ENCODE measurements around the gene LRRC66. TPM values are rescaled to one million over a fixed set of nuclear protein-coding genes. Genes with fewer than 3 reads are reported as not detected.

LRRC66 gene
- total RNA-seq, 1 donor from 2014 or later: 1.0 TPM

GRCh38 chr4:52016981-52017380 lies 3.2 kb downstream of the LRRC66 start:
- H3K27ac ChIP-seq (ENCODE audit: low read depth, low read length): no peak overlapping the region
- H3K4me3 ChIP-seq (ENCODE audit: low read length in 3 of 3): no peak overlapping the region
- no peaks in the 10 kb centered on the region for H3K9me3 ChIP-seq (ENCODE audit: control insufficient read depth in 3 of 3, low read length in 3 of 3)
- no peak overlapping the region for H3K9ac ChIP-seq (ENCODE audit: low read depth in 1 of 3, low read length in 3 of 3)
- H3K4me1 ChIP-seq (ENCODE audit: control insufficient read depth in 3 of 3, insufficient read depth in 3 of 3, low read length in 3 of 3): no peaks in the 10 kb centered on the region
- H3K36me3 ChIP-seq (ENCODE audit: control insufficient read depth in 3 of 3, insufficient read depth in 3 of 3, low read length in 3 of 3): peaks cover 6 to 21% (median 14%) of the 10 kb centered on the region in 3 donors
- H3K27me3 ChIP-seq (ENCODE audit: control insufficient read depth in 3 of 3, insufficient read depth in 3 of 3, low read length in 3 of 3): no peaks in the 10 kb centered on the region

- no peak overlapping the region for H3K27ac ChIP-seq (ENCODE audit: low read depth, low read length)
- no peak overlapping the region for H3K4me3 ChIP-seq (ENCODE audit: low read length in 3 of 3)
- H3K9ac ChIP-seq (ENCODE audit: low read depth in 1 of 3, low read length in 3 of 3): no peak overlapping the region
- no peaks in the 10 kb centered on the region for H3K9me3 ChIP-seq (ENCODE audit: control insufficient read depth in 3 of 3, low read length in 3 of 3)
- H3K36me3 ChIP-seq (ENCODE audit: control insufficient read depth in 3 of 3, insufficient read depth in 3 of 3, low read length in 3 of 3): peaks cover 3 to 28% (median 13%) of the 10 kb centered on the region in 3 donors
- H3K27me3 ChIP-seq (ENCODE audit: control insufficient read depth in 3 of 3, insufficient read depth in 3 of 3, low read length in 3 of 3): no peaks in the 10 kb centered on the region
- no peaks in the 10 kb centered on the region for H3K4me1 ChIP-seq (ENCODE audit: control insufficient read depth in 3 of 3, insufficient read depth in 3 of 3, low read length in 3 of 3)
These were observed 4.8 kb downstream of the LRRC66 start for GRCh38 chr4:52015366-52015765.

- Histone ChIP-seq H3K9ac (ENCODE audit: low read depth in 1 of 3, low read length in 3 of 3) (no peak overlapping the region), H3K4me3 (ENCODE audit: low read length in 3 of 3) (no peak overlapping the region), H3K4me1 (ENCODE audit: control insufficient read depth in 3 of 3, insufficient read depth in 3 of 3, low read length in 3 of 3) (no peaks in the 10 kb centered on the region), H3K27ac (ENCODE audit: low read depth, low read length) (no peak overlapping the region), H3K9me3 (ENCODE audit: control insufficient read depth in 3 of 3, low read length in 3 of 3) (no peaks in the 10 kb centered on the region), H3K36me3 (ENCODE audit: control insufficient read depth in 3 of 3, insufficient read depth in 3 of 3, low read length in 3 of 3) (peaks cover 0 to 30% (median 11%) of the 10 kb centered on the region in 3 donors), H3K27me3 (ENCODE audit: control insufficient read depth in 3 of 3, insufficient read depth in 3 of 3, low read length in 3 of 3) (no peaks in the 10 kb centered on the region)
These were observed 5.3 kb downstream of the LRRC66 start for GRCh38 chr4:52014903-52015302.

- no peak overlapping the region for H3K9ac ChIP-seq (ENCODE audit: low read depth in 1 of 3, low read length in 3 of 3)
- H3K27ac ChIP-seq (ENCODE audit: low read depth, low read length): no peak overlapping the region
- no peaks in the 10 kb centered on the region for H3K27me3 ChIP-seq (ENCODE audit: control insufficient read depth in 3 of 3, insufficient read depth in 3 of 3, low read length in 3 of 3)
- no peak overlapping the region for H3K4me3 ChIP-seq (ENCODE audit: low read length in 3 of 3)
- peaks cover 0 to 27% (median 9%) of the 10 kb centered on the region in 3 donors for H3K36me3 ChIP-seq (ENCODE audit: control insufficient read depth in 3 of 3, insufficient read depth in 3 of 3, low read length in 3 of 3)
- H3K4me1 ChIP-seq (ENCODE audit: control insufficient read depth in 3 of 3, insufficient read depth in 3 of 3, low read length in 3 of 3): no peaks in the 10 kb centered on the region
- H3K9me3 ChIP-seq (ENCODE audit: control insufficient read depth in 3 of 3, low read length in 3 of 3): no peaks in the 10 kb centered on the region
These were observed 7.5 kb downstream of the LRRC66 start for GRCh38 chr4:52012651-52013050.

- Histone ChIP-seq H3K36me3 (ENCODE audit: control insufficient read depth in 3 of 3, insufficient read depth in 3 of 3, low read length in 3 of 3) (peaks cover 0 to 25% (median 5%) of the 10 kb centered on the region in 3 donors), H3K27me3 (ENCODE audit: control insufficient read depth in 3 of 3, insufficient read depth in 3 of 3, low read length in 3 of 3) (no peaks in the 10 kb centered on the region)
These were observed 9.2 kb downstream of the LRRC66 start for GRCh38 chr4:52010986-52011385.

GRCh38 chr4:52006887-52007286 lies 13.3 kb downstream of the LRRC66 start:
- Histone ChIP-seq H3K27ac (ENCODE audit: low read depth, low read length) (no peak overlapping the region), H3K36me3 (ENCODE audit: control insufficient read depth in 3 of 3, insufficient read depth in 3 of 3, low read length in 3 of 3) (peaks cover 0 to 22% (median 5%) of the 10 kb centered on the region in 3 donors), H3K9ac (ENCODE audit: low read depth in 1 of 3, low read length in 3 of 3) (no peak overlapping the region), H3K9me3 (ENCODE audit: control insufficient read depth in 3 of 3, low read length in 3 of 3) (no peaks in the 10 kb centered on the region), H3K4me1 (ENCODE audit: control insufficient read depth in 3 of 3, insufficient read depth in 3 of 3, low read length in 3 of 3) (no peaks in the 10 kb centered on the region), H3K4me3 (ENCODE audit: low read length in 3 of 3) (no peak overlapping the region), H3K27me3 (ENCODE audit: control insufficient read depth in 3 of 3, insufficient read depth in 3 of 3, low read length in 3 of 3) (no peaks in the 10 kb centered on the region)

More at GRCh38 chr4:52010986-52011385, 9.2 kb downstream of the LRRC66 start:
- no peak overlapping the region for H3K4me3 ChIP-seq (ENCODE audit: low read length in 3 of 3)
- no peaks in the 10 kb centered on the region for H3K4me1 ChIP-seq (ENCODE audit: control insufficient read depth in 3 of 3, insufficient read depth in 3 of 3, low read length in 3 of 3)
- no peak overlapping the region for H3K27ac ChIP-seq (ENCODE audit: low read depth, low read length)
- no peak overlapping the region for H3K9ac ChIP-seq (ENCODE audit: low read depth in 1 of 3, low read length in 3 of 3)
- H3K9me3 ChIP-seq (ENCODE audit: control insufficient read depth in 3 of 3, low read length in 3 of 3): no peaks in the 10 kb centered on the region

- no peak overlapping the region for H3K27ac ChIP-seq (ENCODE audit: low read depth, low read length)
- H3K36me3 ChIP-seq (ENCODE audit: control insufficient read depth in 3 of 3, insufficient read depth in 3 of 3, low read length in 3 of 3): peaks cover 0 to 14% (median 2%) of the 10 kb centered on the region in 3 donors
- H3K9ac ChIP-seq (ENCODE audit: low read depth in 1 of 3, low read length in 3 of 3): no peak overlapping the region
- no peaks in the 10 kb centered on the region for H3K27me3 ChIP-seq (ENCODE audit: control insufficient read depth in 3 of 3, insufficient read depth in 3 of 3, low read length in 3 of 3)
- no peak overlapping the region for H3K4me3 ChIP-seq (ENCODE audit: low read length in 3 of 3)
- no peaks in the 10 kb centered on the region for H3K4me1 ChIP-seq (ENCODE audit: control insufficient read depth in 3 of 3, insufficient read depth in 3 of 3, low read length in 3 of 3)
- no peaks in the 10 kb centered on the region for H3K9me3 ChIP-seq (ENCODE audit: control insufficient read depth in 3 of 3, low read length in 3 of 3)
These were observed 14.4 kb downstream of the LRRC66 start for GRCh38 chr4:52005604-52006273.

- Histone ChIP-seq H3K9me3 (ENCODE audit: control insufficient read depth in 3 of 3, low read length in 3 of 3) (no peaks in the 10 kb centered on the region), H3K9ac (ENCODE audit: low read depth in 1 of 3, low read length in 3 of 3) (no peak overlapping the region), H3K27ac (ENCODE audit: low read depth, low read length) (no peak overlapping the region), H3K36me3 (ENCODE audit: control insufficient read depth in 3 of 3, insufficient read depth in 3 of 3, low read length in 3 of 3) (peaks cover 0 to 9% (median 0%) of the 10 kb centered on the region in 3 donors), H3K27me3 (ENCODE audit: control insufficient read depth in 3 of 3, insufficient read depth in 3 of 3, low read length in 3 of 3) (no peaks in the 10 kb centered on the region), H3K4me3 (ENCODE audit: low read length in 3 of 3) (no peak overlapping the region), H3K4me1 (ENCODE audit: control insufficient read depth in 3 of 3, insufficient read depth in 3 of 3, low read length in 3 of 3) (no peaks in the 10 kb centered on the region)
These were observed 15.7 kb downstream of the LRRC66 start for GRCh38 chr4:52004414-52004813.

GRCh38 chr4:52001616-52002015 lies 18.5 kb downstream of the LRRC66 start:
- Histone ChIP-seq H3K9ac (ENCODE audit: low read depth in 1 of 3, low read length in 3 of 3) (no peak overlapping the region), H3K27ac (ENCODE audit: low read depth, low read length) (no peak overlapping the region), H3K9me3 (ENCODE audit: control insufficient read depth in 3 of 3, low read length in 3 of 3) (no peaks in the 10 kb centered on the region), H3K4me1 (ENCODE audit: control insufficient read depth in 3 of 3, insufficient read depth in 3 of 3, low read length in 3 of 3) (no peaks in the 10 kb centered on the region), H3K4me3 (ENCODE audit: low read length in 3 of 3) (no peak overlapping the region), H3K36me3 (ENCODE audit: control insufficient read depth in 3 of 3, insufficient read depth in 3 of 3, low read length in 3 of 3) (peaks cover 0 to 10% (median 0%) of the 10 kb centered on the region in 3 donors), H3K27me3 (ENCODE audit: control insufficient read depth in 3 of 3, insufficient read depth in 3 of 3, low read length in 3 of 3) (no peaks in the 10 kb centered on the region)

GRCh38 chr4:51999250-51999649 lies 20.9 kb downstream of the LRRC66 start:
- Histone ChIP-seq H3K27ac (ENCODE audit: low read depth, low read length) (no peak overlapping the region), H3K9me3 (ENCODE audit: control insufficient read depth in 3 of 3, low read length in 3 of 3) (no peaks in the 10 kb centered on the region), H3K4me3 (ENCODE audit: low read length in 3 of 3) (no peak overlapping the region), H3K36me3 (ENCODE audit: control insufficient read depth in 3 of 3, insufficient read depth in 3 of 3, low read length in 3 of 3) (peaks cover 0 to 14% (median 0%) of the 10 kb centered on the region in 3 donors), H3K4me1 (ENCODE audit: control insufficient read depth in 3 of 3, insufficient read depth in 3 of 3, low read length in 3 of 3) (no peaks in the 10 kb centered on the region), H3K9ac (ENCODE audit: low read depth in 1 of 3, low read length in 3 of 3) (no peak overlapping the region), H3K27me3 (ENCODE audit: control insufficient read depth in 3 of 3, insufficient read depth in 3 of 3, low read length in 3 of 3) (no peaks in the 10 kb centered on the region)
